Panc1 (cell line): ENCODE data around the gene TNN.

ENCODE experiments used
- CTCF ChIP-seq: fragments of 450-650 bp; IDR thresholded peaks from 2 replicates; pipeline ENCODE4 v1.5.1; 2017; ENCODE audit warnings: mild to moderate bottlenecking
- POLR2AphosphoS5 ChIP-seq: IDR thresholded peaks from 2 replicates; pipeline ENCODE4 v1.6.1; 2012; ENCODE audit warnings: mild to moderate bottlenecking, low read depth, low read length, moderate library complexity
- REST ChIP-seq, 2 experiments: IDR thresholded peaks; 2 replicates each; pipeline ENCODE4 v1.6.1; 2011 to 2012; ENCODE audit warnings: low read depth in 2 of 2, control low read depth in 1 of 2, low read length in 1 of 2, mild to moderate bottlenecking in 1 of 2, moderate library complexity in 1 of 2; ENCODE audit not compliant: insufficient read depth in 1 of 2

GRCh38 chr1:175169286-175170018 lies 101.8 kb downstream of the TNN start:
- TF ChIP-seq CTCF (no peak), REST (IDR thresholded peaks at IDR 0.05; ENCODE audit: insufficient read depth in 1 of 2, low read depth in 2 of 2, low read length in 1 of 2) (no peak), POLR2AphosphoS5 (no peak)
